ENCODE data around the gene ATP2B1. TPM values are rescaled to one million over a fixed set of nuclear protein-coding genes. Genes with fewer than 3 reads are reported as not detected.

Gene ATP2B1
- total and polyA plus RNA-seq, 2 of the 13 experiments (the other 11 are each of a cell fraction or from before 2014, with no cell fraction given) = 12.1 to 60.2 TPM

- WGBS (ENCODE audit: low lambda C conversion rate) = 97% methylated on average over 1 of the region's 1 CpG
- no peaks in the 10 kb centered on the region for H3K27me3 ChIP-seq (ENCODE audit: control insufficient read depth in 1 of 2, insufficient read depth in 2 of 2, low read length in 2 of 2)
- DNase-seq (ENCODE audit: low spot score) (no peak), FAIRE-seq (no peak), ATAC-seq (no peak)
- H3K9me3 ChIP-seq (ENCODE audit: low read length) = no peaks in the 10 kb centered on the region
- H3K36me3 ChIP-seq (replicated peaks in 1 of 2; ENCODE audit: control insufficient read depth in 1 of 2, insufficient read depth in 2 of 2, low read length in 2 of 2) = peaks cover 2 to 5% of the 10 kb centered on the region in 2 experiments; a peak in 2 of 5 replicates
- TF ChIP-seq ZNF672 (CRISPR knock-in tag; IDR thresholded peaks at IDR 0.05) (no peak), SAFB2 (CRISPR knock-in tag; IDR thresholded peaks at IDR 0.05; ENCODE audit: borderline replicate concordance, low read depth) (no peak), NFRKB (IDR thresholded peaks at IDR 0.05) (no peak), ZNF253 (CRISPR knock-in tag; IDR thresholded peaks at IDR 0.05; ENCODE audit: borderline replicate concordance) (no peak), ZNF34 (CRISPR knock-in tag; IDR thresholded peaks at IDR 0.05; ENCODE audit: borderline replicate concordance) (no peak), HOXA5 (CRISPR knock-in tag; IDR thresholded peaks at IDR 0.05) (no peak), DMAP1 (CRISPR knock-in tag; IDR thresholded peaks at IDR 0.05) (no peak), SMARCE1 (IDR thresholded peaks at IDR 0.05; ENCODE audit: borderline replicate concordance) (no peak)
- H4K20me1 ChIP-seq (ENCODE audit: insufficient read depth, low read length) = no peaks in the 10 kb centered on the region
- POLR2A ChIA-PET = no interaction called here
- intact Hi-C loops (cut with micrococcal nuclease; ENCODE audit: unreplicated experiment) = no loop called here
- no peak overlapping the region for H3K27ac ChIP-seq (ENCODE audit: extremely low read length, insufficient read depth, low read length)
- H3K4me3 ChIP-seq (replicated peaks in 1 of 3; ENCODE audit: insufficient read depth in 1 of 3, low read depth in 2 of 3, low read length in 3 of 3) = no peak overlapping the region
- H3K9ac ChIP-seq (ENCODE audit: insufficient read depth, low read depth, low read length) = no peak overlapping the region
- CTCF ChIA-PET (ENCODE audit: low intra/inter-chr PET ratio, low total read pairs) = no interaction called here
- no peak overlapping the region for H3K4me2 ChIP-seq (ENCODE audit: low read depth, low read length)
- H3K4me1 ChIP-seq (ENCODE audit: insufficient read depth, low read length) = peaks cover 13% of the 10 kb centered on the region
- no TSS peak for BruUV-seq (replicated peaks)
- no peaks in the 10 kb centered on the region for H3K79me2 ChIP-seq (ENCODE audit: insufficient read depth, low read length)
- H2AFZ ChIP-seq (ENCODE audit: low read length) = no peak overlapping the region
- in situ Hi-C loops (cut with HindIII; ENCODE audit: extremely low pct_ligation_motif_present, low pct_unique_long_range_greater_than_20kb) = no loop called here
Measured at GRCh38 chr12:89621521-89621920, 87.1 kb downstream of the ATP2B1 start.

- ChIA-PET CTCF (ENCODE audit: low intra/inter-chr PET ratio, low total read pairs) (no interaction called here), POLR2A (no interaction called here)
- Histone ChIP-seq H3K79me2 (ENCODE audit: insufficient read depth, low read length) (no peaks in the 10 kb centered on the region), H3K4me1 (ENCODE audit: insufficient read depth, low read length) (no peaks in the 10 kb centered on the region), H4K20me1 (ENCODE audit: insufficient read depth, low read length) (no peaks in the 10 kb centered on the region), H3K9me3 (ENCODE audit: low read length) (no peaks in the 10 kb centered on the region), H3K27ac (ENCODE audit: extremely low read length, insufficient read depth, low read length) (no peak overlapping the region), H2AFZ (ENCODE audit: low read length) (no peak overlapping the region), H3K9ac (ENCODE audit: insufficient read depth, low read depth, low read length) (no peak overlapping the region), H3K27me3 (ENCODE audit: control insufficient read depth in 1 of 2, insufficient read depth in 2 of 2, low read length in 2 of 2) (no peaks in the 10 kb centered on the region), H3K4me3 (replicated peaks in 1 of 3; ENCODE audit: insufficient read depth in 1 of 3, low read depth in 2 of 3, low read length in 3 of 3) (no peak overlapping the region), H3K36me3 (replicated peaks in 1 of 2; ENCODE audit: control insufficient read depth in 1 of 2, insufficient read depth in 2 of 2, low read length in 2 of 2) (peaks cover 2 to 7% of the 10 kb centered on the region in 2 experiments; a peak in 4 of 5 replicates), H3K4me2 (ENCODE audit: low read depth, low read length) (no peak overlapping the region)
- no peak for TF ChIP-seq MTA3 (CRISPR knock-in tag; IDR thresholded peaks at IDR 0.05)
- peak; percentile 58; the same call in 1 of the 2 replicates for TF ChIP-seq MAFF (IDR thresholded peaks at IDR 0.05; ENCODE audit: low read depth, low read length)
- TF ChIP-seq MAFK (conservative IDR thresholded peaks at IDR 0.05 in 1 of 2, IDR thresholded peaks at IDR 0.05 in 1 of 2; ENCODE audit: low read length in 2 of 2) = peak; percentile 17 to 75; a peak in 2 of 4 replicates
- TF ChIP-seq HNF1B (CRISPR knock-in tag; IDR thresholded peaks at IDR 0.05) = no peak
- TF ChIP-seq ZNF772 (CRISPR knock-in tag; IDR thresholded peaks at IDR 0.05) = no peak
- intact Hi-C loops (cut with micrococcal nuclease; ENCODE audit: unreplicated experiment) = no loop called here
- in situ Hi-C loops (cut with HindIII; ENCODE audit: extremely low pct_ligation_motif_present, low pct_unique_long_range_greater_than_20kb) = no loop called here
- DNase-seq (ENCODE audit: low spot score) = no peak
- 95% methylated on average over 2 of the region's 2 CpGs for WGBS (ENCODE audit: low lambda C conversion rate)
- no peak for ATAC-seq
- no TSS peak for BruUV-seq (replicated peaks)
- FAIRE-seq = no peak
Measured at GRCh38 chr12:89619764-89620163, 88.9 kb downstream of the ATP2B1 start.
